NCI-H1417 treated with DMSO at 0.1 percent for 48 hours (cell line): ENCODE results near the gene TEX261.

Experiments used
- DNase-seq: peaks from one replicate; lab custom pipeline; 2025; lab: John Stamatoyannopoulos, UW

Gene TEX261

DNA sequence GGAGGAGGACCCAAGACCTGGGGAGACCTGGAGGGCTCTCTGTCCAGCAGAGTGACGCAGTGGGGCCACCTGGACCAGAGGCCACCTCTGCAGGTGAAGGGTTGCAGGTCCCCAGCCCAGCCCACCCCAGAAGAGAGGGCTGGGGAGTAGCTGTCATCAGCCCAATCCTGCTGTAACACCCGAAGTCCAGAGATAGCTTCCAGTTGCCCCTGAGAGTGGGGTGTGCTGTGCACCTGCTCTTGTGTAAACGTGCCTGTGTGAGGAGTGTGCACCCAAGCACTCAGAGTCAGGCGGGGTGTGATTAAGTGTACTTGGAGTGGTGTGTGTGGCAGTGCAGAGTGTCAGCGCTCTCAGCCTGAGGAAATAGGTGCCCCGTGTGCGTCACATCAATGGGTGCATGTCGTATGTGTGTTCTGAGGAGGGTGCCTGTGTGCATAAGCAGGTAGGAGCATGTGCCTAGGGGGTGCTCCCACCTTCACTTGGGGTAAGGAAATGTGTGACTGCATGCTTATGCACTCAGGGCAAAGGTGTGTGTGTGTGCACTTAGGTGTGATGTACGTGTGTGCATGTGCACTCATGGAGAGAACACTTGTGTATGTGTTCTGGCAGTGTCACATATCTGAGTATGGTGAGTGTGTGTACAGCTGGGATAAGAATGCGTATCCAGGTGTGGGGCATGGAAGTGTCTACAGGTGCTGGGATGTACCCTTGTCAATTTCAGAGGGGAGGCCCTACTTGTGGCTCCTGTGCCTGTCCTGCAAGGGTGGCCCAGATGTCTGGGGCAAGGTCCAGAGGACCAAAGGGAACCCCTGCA is 58.3 kb downstream of the TEX261 start:
- DNase-seq = no peak
